HG03520 (cell line): Measurements from ENCODE around the gene UMPS.
A peak's percentile ranks its signal among the peaks of the same experiment; 100 is the strongest.

Experiments used
- ATAC-seq: cut with Tn5 transposase; IDR thresholded peaks from one replicate; pipeline ENCODE4 v1.9.1; 2021; ENCODE audit warnings: mild to moderate bottlenecking, moderate library complexity; ENCODE audit not compliant: unreplicated experiment

UMPS gene

DNA sequence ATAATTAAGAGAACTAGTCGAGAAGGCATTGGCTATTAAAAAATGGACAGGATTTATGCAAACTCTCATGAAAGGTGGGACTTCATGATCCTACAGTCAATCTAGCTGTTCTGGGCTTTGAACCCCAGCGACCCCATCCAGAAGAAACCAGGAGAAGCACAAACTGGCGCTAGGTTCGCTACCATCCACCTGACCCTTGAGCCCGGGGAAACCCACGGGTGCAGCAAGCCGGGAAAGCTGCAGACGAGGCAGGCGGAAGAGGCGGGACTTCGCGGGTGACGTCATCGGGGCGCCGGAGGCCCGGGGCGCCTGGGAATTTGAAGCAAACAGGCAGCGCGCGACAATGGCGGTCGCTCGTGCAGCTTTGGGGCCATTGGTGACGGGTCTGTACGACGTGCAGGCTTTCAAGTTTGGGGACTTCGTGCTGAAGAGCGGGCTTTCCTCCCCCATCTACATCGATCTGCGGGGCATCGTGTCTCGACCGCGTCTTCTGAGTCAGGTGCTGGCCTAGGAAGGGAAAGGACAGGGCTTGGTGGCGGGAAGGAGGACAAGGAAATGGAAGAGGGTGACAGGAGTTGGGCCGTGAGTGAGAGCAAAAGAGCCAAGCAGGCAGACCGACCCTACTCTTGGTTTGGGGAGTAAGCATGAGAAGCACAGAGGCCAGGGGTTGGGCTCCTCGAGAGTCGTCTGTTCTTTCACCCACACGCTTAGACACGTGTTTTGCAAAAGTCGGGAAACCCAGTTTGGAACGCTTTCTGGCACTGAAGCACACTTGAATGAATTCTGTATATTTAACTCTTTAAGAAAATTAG is at the start of gene UMPS:
UMPS (plus strand) TSS at position 324 of the 812 bp plus-strand sequence; CDS start at position 344, 20 bp downstream.
- peak; percentile 86 for ATAC-seq

DNA sequence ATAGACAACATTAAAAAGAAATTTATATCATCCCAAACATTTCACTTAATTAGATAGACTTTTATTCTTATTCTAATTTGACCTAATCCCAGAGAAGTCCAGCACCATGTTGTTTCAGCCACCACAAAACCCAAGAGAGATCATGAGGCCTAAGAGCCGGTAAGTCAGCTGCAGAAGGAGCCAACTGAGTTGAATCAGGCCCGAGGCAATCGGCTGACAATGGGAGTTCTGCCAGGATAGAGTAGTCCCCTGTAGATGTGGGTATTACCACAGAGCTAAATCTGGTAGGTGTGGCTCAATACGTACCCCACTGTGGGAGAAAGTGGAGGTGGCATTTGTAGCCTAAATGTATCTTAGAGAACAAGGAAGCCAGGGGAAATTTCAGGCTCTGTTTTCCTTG is 49.7 kb upstream of the UMPS start:
- ATAC-seq = no peak

DNA sequence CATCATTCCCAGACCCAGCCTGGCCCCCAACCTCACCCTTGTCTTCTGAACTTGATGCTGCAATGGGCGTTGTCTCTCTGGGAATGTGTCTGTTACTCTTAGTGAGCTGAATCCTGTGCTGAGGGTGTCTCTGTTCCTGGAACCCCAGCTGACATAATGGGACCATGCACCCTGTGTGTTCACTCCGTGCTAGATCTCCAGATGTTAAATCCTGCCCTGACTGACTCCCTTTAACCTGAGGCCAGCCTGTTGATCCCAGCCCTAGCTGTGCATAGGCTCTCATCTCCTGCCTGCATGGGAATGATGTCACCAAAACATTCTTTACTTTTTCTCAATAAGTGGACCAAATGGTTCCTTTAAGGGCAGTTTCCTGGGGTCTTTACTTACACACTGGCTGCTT is 48.0 kb upstream of the UMPS start:
- no peak for ATAC-seq

DNA sequence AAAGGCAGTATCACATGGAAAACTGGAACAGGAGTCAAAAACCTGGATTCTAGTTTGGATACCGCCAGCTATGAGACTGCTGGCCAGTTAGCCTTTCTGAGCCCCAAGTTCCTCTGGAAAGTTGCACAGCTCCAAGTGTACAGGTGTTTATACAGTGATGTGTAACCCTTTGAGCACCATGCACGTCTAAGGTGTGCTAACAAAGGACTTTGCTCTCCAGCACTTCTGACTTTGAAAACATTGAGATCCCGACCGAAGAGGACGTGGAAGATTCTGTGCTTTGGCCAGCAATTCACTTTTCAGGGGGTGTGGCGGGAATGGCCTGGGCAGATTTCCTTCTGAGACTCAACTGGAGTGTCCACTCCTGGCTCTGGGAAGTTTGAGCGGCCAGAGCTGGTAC is 45.8 kb upstream of the UMPS start:
- no peak for ATAC-seq

DNA sequence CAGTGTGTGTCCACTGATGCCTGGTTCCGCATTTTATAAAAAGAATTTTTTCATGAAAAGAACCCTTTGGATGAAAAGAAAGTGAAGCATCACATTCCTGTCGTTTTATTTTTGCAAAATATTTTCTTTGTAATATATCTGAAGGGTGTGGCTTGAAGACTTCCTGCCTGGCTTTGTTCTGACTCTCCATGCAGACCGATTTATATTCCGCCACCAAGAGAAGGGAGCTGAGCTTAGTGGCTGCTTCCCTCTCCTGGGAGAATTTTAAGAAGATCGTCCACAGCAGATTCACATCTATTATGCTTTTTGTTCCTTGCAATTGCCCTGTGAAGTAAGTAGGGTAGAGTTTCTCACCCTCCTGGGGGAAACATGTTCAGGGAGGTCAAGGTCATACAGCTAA is 45.2 kb upstream of the UMPS start:
- ATAC-seq = no peak

DNA sequence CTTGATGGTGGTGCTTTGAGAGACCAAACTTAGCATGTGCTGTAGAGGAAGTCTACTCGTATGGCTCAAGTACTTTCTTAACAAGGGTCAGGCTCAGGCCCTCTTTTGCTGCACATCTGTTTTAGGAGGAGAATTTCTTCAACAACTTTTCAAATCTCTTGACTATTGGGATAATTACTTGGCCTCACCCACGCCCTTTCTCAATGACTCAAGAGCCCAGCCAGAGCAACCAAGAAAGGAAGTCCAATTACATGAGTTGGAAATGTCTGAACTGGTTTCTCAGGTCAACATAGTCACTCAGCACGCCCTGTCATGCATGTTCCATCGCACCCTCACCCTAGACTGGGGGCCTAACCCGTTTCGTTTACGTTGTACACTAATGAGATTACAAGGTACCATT is 44.8 kb upstream of the UMPS start:
- no peak for ATAC-seq

DNA sequence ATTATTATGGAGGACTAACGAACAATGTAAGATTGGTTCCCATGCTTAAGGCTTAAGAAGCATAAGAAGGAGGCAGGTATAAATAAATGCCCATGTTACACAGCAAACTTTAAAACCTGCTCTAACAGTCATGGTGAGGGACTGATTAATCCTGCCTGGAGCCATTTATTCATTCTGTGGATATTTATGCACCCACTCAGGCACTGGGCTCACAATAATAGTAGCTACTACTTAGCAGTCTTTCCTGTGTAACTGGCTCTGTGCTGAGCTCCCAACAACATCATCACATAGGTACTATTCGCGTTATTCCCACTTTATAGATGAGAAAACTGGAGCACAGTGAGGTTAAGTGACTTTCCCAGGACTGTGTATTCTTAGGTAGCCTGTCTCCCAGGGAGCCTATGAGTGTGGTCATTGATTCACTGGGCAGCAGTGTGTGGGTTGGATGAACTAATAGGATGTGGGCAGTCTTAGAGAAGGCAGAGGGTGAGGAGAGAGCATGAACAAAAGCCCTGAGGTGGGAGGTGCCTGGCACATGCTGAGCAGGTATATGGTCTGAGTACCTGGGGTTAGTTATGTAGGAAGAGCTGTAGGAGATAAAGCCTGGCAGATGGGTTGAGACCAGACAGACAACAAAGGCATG is 44.1 kb upstream of the UMPS start:
- no peak for ATAC-seq

DNA sequence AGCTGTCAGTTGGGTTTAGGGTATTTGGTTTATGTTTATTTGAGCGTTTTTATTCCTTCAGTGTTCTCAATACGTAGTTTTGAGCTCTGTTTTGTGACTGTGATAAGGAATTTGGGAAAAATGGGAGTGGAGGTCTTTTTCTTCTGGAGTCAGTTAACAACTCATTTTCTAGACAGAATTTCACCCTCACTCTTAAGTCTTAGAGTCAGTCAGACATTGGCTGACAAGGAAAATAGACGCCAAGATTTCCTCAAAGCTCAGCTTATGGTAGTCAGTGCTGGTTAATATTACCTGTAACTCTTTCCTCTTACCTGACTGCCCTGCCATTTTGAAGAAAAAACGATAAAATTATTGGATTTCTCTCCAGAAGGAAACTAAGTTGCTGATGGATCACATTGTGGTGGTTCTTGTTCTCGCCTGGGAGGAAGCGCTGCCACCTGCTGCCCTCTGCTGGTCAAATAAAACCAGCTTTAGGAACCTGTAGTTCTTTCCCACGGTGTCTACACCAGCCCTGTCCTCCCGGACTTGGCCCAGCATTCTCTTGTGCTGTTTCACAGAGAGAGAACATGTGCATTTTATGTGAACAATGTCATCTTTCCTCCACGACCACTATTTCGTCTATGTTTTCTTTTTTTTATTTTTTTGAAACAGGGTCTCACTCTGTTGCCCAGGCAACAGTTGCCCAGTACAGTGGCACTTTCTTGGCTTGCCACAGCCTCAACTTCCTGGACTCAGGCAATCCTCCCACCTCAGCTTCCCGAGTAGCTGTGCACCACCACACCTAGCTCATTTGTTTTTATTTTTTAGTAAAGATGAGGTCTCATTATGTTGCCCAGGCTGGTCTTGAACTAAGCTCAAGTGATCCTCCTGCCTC is 41.4 kb upstream of the UMPS start:
- ATAC-seq = no peak

DNA sequence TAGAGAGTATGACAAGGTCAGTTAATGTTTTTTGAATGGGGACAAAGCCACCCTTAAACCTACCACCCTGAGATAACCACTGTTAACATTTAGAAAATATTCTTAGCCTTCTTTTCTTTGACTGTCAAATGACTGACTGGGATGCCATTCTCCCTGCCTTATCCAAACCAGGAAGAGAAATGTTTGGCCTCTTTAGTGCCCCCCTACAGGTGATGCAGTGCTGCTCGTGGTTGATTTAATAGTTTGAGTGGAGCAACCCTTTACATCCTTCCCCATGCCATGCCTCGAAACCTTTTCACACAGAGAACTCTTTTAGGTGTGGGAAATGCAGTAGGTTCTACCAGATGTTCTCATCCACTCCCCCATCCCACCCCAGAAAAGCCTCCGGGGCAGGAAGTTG is 38.7 kb upstream of the UMPS start:
- ATAC-seq = no peak

DNA sequence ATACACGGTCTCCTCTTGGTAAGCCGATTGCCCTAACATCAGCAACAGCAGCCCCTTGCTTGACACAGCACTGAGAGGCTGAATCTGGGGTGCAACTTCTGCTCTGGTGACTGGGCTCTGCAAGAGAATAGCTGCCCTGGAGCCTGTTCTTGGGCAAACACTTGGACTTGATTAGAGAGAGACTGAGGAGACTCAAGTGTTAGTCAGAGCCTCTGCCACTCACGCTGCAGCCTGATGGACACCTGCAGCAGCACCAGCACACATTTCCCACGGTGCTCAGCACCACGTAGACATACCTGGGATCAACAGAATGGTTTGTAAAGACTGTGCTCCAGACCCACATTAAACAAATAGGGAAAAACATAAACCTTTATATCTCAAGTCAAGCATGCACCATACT is 35.8 kb upstream of the UMPS start:
- no peak for ATAC-seq

DNA sequence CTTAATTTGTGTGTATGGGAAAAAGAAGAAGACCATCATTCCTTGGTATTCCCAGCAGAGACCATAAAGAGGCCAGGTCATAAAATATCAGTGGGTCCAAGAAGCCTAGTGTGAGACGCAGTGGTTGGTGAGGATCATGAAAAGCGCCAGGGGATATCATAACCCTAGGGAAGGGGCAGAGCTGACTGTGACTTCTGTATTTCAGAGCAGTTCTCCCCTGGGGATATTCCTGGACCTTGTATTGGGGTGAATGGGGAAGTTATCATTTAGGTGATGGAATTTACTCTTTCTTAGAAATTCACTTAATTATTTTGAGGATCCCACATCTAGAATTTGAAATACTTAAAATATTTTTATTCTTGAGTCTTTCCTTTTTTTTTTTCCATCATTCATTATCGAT is 34.9 kb upstream of the UMPS start:
- no peak for ATAC-seq

DNA sequence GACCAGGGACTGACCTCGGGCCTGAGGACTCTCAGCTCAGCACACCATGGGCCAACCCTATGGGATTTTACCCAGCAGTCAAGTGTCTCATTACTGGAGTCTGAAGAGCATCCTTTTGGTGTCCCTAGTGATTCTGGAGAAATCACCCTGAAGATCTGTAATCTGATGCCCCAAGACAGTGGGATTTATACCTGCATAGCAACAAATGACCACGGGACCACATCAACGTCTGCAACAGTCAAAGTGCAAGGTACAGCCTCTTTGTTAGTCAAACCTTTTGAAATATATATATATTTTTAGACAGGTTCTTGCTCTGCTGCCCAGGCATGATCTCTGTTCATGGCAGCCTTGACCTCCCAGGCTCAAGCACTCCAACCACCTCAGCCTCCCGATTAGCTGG is 34.2 kb upstream of the UMPS start:
- ATAC-seq = no peak

DNA sequence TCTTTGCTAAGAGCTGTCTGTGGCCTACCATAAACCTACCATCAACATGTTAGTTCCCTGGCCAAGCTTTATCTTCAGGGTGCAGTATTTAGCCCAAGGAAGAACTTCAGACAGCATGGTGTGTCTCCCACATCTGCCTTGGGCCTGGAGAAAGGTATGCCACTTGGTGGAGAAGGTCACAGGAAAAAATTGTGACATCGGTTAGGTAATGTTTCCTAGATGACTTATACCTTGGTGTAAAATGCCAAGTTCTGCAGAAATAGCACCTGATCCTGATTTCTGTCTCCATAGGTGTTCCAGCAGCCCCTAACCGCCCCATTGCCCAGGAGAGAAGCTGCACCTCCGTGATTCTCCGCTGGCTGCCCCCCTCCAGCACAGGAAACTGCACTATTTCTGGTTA is 33.0 kb upstream of the UMPS start:
- no peak for ATAC-seq

DNA sequence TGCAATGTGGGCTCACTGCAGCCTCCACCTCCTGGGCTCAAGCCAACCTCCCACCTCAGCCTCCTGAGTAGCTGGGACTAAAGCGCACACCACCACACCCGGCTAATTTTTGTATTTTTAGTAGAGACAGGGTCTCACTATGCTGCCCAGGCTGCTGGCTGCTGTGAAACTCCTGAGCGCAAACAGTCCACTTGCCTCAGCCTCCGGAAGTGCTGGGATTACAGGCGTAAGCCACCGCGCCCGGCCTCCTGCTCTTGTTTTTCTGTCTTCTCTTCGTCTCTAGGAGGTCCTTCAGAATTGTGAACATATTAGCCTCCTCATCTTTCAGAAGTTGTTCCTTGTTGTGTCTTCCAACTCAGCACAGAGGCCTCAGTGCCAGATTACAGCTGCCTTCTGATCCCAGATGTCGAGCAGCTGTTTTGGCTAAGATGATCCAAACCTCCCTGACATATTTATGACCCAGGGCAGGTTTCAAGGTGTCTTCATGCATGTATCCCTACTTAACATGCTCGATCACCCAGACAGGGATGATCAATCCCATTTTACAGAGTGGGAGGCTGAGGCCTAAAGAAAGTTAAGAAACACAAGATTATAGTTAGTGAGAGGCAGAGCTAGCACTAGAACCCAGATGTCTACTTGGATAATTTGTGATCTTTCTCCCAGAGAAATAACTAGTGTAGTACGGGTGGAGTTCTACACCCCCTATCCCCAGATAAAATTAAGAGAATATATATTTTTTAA is 32.1 kb upstream of the UMPS start:
- no peak for ATAC-seq

DNA sequence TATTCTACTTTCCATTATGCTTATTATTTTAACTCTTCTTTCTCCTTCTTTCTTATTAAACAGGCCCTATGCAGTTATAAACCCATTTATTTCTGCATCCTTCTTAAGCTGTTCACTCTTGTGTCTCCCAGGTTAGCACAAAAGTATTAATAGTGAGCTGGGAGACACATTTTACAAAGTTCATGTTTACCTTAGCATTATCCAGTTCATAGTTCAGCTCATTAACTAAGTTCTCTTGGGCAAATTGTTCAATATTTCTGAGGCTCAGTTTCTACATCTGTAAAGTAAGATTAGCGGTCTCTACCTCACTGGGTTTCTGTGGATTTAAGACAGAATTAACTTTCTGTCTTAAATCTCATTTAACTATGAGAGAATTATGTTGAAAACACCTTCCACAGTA is 31.2 kb upstream of the UMPS start:
- no peak for ATAC-seq

DNA sequence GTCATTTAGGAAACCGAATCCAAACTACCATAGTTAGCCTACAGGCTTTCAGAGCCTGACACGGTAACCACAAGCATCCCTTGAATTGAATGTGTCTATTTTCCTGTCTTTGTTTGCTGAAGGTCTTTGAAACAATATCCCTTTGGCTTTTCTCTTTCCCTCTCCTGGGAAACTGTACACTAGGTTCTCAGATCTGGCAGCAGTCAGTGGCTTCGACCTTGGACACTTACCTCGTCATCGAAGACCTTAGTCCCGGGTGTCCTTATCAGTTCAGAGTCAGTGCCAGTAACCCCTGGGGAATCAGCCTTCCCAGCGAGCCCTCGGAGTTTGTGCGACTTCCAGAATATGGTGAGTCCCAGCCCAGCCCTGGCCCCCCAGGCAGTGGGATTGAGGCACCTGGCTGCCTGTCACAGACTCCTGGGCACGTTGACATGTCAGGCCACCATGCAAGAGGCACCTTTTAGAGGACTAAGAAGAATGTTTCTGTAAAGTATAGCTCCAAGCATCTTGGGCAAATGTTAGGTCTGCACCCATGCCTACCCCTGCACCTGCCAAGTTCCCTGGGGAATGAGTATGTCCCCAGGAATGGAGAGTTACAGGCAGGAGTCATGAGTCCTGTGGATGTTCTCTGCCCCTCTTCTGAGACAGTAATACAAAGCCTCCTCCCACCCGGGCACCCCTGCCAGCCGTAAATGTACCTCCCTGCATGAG is 30.4 kb upstream of the UMPS start:
- no peak for ATAC-seq

DNA sequence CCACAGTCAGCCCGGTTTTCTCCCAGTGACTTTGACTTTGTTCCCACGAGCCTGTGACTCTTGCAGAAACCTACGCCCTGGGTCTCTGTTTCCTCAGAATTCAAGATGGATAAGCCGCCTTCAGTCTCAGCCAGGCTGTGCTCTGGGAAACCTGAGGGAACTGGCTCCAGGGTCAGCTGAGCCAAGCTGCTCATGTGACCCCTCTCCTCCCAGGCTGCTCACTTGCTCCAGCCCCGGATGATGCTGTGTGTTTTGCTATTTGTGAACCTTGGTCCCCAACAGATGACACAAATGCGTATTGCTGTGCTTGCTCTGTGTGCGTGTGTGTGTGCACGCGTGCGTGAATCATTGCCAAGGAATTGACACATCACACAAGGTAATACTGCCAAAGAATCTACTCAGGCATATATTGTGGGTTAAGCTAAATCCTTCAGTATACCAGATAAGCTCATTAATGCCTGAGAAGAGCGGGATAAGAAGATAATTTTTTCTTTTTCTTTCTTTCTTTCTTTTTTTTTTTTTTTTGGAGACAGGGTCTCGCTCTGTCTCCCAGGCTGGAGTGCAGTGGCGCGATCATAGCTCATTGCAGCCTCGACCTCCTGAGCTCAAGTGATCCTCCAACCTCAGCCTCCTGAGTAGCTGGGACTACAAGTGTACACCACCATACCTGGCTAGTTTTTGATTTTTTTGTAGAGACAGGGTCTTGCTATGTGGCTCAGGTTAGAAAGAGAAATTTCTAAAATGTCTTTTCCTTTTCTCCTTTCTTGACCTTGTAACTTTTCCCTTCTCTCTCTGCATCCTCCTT is 29.2 kb upstream of the UMPS start:
- ATAC-seq = no peak

DNA sequence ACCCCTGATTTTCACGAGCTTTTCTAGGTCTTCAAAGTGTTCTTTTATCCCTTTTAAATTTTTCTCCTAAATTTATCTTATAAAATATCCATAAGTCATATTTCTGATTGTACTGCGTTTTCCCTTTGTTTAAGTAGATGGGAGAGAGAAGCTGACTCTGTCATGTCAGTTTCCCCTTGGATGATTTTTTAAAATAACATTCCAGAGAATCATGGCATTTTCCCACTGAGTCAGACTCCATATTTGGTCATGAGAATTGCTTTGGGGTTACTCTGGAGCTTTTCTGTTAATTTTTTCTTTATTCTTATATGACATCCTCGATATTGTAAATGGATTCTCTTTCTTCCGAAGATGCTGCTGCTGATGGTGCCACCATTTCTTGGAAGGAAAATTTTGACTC is 28.6 kb upstream of the UMPS start:
- ATAC-seq = no peak

DNA sequence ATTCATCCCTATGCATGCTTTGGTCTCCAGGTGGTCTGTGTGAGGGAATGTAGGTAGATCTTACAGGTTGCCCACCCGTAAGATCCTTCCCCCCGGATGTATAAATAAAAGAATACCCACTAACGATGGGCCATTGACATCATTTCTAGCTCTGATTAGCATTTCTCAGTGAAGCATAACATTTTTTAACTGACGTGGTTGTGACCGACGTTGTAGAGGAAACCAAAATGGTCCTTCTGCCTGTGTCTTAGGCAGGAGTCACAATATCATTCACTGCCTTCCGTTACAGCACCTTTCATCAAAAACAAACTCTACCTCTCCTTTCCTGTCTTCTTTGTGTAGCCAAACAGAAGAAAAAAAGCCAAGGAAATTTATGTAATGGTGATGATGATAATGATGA is 27.3 kb upstream of the UMPS start:
- ATAC-seq = no peak

DNA sequence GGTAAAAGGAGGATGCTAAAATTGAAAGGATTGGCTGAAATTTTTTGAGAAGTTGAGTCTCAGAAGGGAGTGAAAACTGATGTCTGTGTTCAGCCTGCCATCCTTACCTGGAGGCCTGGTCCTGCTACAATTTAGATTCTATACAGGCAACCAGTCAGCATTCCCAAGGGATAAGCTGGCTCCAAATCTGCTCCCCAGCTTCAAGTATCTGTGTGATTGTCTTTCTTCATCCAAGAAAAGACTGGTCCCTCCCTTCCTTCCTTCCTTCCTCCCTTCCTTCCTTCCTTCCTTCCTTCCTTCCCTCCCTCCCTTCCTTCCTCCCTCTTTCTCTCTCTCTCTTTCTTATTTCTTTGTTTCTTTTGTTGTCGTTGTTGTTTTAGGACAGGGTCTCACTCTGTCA is 24.7 kb upstream of the UMPS start:
- no peak for ATAC-seq
